HG02870 (cell line): ENCODE data around the gene RFXANK.
A peak's percentile ranks its signal among the peaks of the same experiment; 100 is the strongest.
"Not testable (repeated sequence)": the region's sequence is repeated elsewhere in the genome, so short reads cannot be mapped to it uniquely, and the experiment has no call there.

Experiments used
- ATAC-seq: cut with Tn5 transposase; IDR thresholded peaks from one replicate; pipeline ENCODE4 v1.9.1; 2021; ENCODE audit warnings: mild to moderate bottlenecking, moderate library complexity; ENCODE audit not compliant: unreplicated experiment

The RFXANK gene

GRCh38 chr19:19169236-19170052, 22.6 kb upstream of the RFXANK start:
- ATAC-seq, result no peak

GRCh38 chr19:19170053-19170872, 21.8 kb upstream of the RFXANK start, which contains the start of gene MEF2B:
MEF2B (minus strand) TSS chr19:19170263; CDS start chr19:19150735, 19,528 bp downstream.
- ATAC-seq, result peak; percentile 83

- no peak for ATAC-seq
Measured at GRCh38 chr19:19170873-19171672, 21.0 kb upstream of the RFXANK start.

- ATAC-seq, result no peak
Measured at GRCh38 chr19:19171821-19172532, 20.1 kb upstream of the RFXANK start.

- not testable (repeated sequence) for ATAC-seq
Measured at GRCh38 chr19:19173243-19173642, 18.8 kb upstream of the RFXANK start.

- no peak for ATAC-seq
Measured at GRCh38 chr19:19176950-19177349, 15.1 kb upstream of the RFXANK start.

GRCh38 chr19:19179548-19180441, 12.3 kb upstream of the RFXANK start:
- ATAC-seq, result no peak

- ATAC-seq, result no peak
Measured at GRCh38 chr19:19181488-19181998, 10.5 kb upstream of the RFXANK start.

GRCh38 chr19:19185853-19186740, 6.0 kb upstream of the RFXANK start:
- no peak for ATAC-seq

- ATAC-seq, result no peak
Measured at GRCh38 chr19:19186742-19187141, 5.3 kb upstream of the RFXANK start.

- no peak for ATAC-seq
Measured at GRCh38 chr19:19191768-19192077, 335 bp upstream of the RFXANK start.

- ATAC-seq, result no peak
Measured at GRCh38 chr19:19192910-19193423, 909 bp downstream of the RFXANK start.

- no peak for ATAC-seq
Measured at GRCh38 chr19:19193926-19194325, 1.9 kb downstream of the RFXANK start.

- ATAC-seq, result no peak
Measured at GRCh38 chr19:19201697-19202630, 9.9 kb downstream of the RFXANK start.

GRCh38 chr19:19202707-19203011, 10.6 kb downstream of the RFXANK start:
- no peak for ATAC-seq

GRCh38 chr19:19203012-19203856, 11.2 kb downstream of the RFXANK start, which contains the start of gene NR2C2AP:
NR2C2AP (minus strand) TSS chr19:19203414; CDS start chr19:19203060, 354 bp downstream.
- ATAC-seq, result peak; percentile 76
